HUDEP-2 (cell line): Measurements from ENCODE around the gene OTUB1.
A peak's percentile ranks its signal among the peaks of the same experiment; 100 is the strongest.

ENCODE experiments used
- DNase-seq, 76 experiments: peaks; one replicate each; lab custom pipeline; 2025; ENCODE audit not compliant: unreplicated experiment in 76 of 76; lab: John Stamatoyannopoulos, UW

OTUB1 gene

DNA sequence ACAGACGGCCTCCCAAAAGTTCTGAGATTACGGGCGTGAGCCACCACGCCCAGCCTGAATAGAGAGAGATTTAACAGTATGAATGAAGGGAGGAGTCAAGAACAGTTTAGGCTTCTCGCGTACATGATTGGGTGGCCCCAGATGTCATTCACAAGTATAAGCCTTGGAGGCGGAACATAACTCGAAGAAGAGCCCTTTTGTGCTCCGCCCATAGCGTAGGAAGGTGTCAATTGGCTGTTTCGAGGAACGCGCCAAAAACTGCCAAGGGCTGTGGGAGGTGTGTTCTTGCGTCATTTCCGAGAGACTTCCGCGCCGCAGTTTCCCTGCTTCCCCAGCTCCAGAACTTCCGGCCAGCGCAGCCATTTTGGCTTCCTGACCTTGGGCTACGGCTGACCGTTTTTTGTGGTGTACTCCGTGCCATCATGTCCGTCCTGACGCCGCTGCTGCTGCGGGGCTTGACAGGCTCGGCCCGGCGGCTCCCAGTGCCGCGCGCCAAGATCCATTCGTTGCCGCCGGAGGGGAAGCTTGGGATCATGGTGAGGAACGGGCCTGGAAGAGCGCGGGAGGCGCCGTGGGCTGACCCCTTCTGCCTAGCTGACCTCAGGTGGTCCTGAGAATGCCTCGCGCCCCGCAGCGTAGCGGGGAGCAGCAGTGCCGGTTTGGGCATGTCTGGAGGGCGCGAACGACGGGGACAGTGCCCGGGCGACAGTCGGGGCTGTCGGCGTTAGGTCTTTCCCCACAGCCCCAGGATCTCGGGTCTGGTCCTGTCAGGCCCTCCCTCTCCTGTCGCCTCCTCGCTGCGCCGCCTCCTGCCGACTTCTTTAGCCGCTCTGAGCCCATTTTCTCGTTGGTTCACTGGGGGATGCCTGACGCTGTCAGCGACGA is 11.7 kb upstream of the OTUB1 start, which contains the start of gene COX8A:
TSS of gene COX8A (plus strand) at position 362 of the 885 bp plus-strand sequence. CDS start at position 423, 61 bp downstream.
- DNase-seq, result peak in 75 of 76 experiments; percentile 64 to 100 (median 98)

DNA sequence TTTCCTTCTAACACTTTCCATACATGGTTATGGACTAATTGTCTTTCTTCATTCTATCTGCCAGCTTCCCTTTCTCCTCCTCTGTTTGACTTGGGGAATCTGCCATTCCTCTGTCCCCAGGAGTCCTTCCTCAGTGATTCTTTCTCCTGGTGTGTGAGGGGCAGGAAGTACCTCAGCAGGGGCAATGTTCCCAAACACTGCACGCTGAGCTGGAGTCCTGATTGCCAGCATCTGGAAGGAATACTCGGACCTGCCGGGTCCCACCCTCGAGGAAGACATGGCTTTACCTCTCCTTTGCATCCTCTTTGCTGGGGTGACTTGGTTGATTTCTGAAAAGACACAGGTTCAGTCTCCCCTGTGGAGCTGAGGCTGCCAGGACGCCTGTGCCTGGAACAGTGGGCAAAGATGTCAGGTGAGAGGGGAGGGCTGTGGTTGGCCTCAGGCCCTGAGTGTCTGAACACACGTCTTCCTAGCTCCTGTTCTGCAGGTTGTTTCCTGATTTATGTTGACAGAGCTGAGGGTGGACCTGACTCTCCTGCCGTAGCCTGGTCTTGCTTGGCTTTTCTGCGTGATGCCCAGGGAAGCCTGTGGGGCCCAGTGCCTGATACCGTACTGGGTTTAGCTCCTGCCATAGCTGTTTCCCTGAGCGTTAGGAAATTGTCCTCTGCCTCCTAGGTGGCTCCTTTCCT is 7.5 kb upstream of the OTUB1 start:
- DNase-seq, result no peak

DNA sequence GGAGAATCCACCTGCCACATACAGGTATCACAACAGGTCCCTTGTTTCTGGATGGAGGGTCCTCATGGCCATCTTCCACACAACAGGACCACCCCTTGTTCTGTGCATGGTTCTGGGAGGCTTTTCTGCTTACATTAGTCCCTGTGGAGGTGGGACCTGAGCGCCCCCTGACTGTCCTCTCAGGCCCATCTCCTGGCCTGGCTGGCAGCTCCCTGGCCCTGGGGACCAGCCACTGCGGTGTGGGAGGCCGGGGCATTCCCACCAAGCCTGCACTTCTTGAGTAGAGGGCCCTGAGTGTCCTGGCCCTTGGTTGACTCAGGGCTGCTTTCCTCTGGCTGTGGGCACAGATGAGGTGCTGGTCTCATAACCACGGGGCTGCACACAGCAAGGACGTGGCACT is 6.8 kb upstream of the OTUB1 start:
- no peak for DNase-seq

DNA sequence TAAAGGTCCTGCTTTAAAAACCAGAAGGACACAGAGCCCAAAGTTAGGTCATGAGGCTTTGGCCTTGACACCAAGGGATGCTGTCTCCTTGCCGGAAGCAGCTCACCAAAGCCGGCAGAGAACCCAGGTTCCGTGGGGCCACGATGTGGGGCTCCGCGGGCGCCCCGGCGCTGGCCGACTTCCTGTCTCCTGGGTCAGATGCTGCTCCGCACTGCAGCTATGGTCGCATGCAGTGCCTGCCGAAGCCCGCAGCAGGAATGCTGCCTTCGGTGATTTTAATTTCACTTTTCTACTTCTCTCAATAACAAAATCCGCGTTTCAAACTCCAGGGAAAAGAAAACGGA is 454 bp upstream of the OTUB1 start:
- peak in 14 of 76 experiments; percentile 5 to 47 (median 18) for DNase-seq

DNA sequence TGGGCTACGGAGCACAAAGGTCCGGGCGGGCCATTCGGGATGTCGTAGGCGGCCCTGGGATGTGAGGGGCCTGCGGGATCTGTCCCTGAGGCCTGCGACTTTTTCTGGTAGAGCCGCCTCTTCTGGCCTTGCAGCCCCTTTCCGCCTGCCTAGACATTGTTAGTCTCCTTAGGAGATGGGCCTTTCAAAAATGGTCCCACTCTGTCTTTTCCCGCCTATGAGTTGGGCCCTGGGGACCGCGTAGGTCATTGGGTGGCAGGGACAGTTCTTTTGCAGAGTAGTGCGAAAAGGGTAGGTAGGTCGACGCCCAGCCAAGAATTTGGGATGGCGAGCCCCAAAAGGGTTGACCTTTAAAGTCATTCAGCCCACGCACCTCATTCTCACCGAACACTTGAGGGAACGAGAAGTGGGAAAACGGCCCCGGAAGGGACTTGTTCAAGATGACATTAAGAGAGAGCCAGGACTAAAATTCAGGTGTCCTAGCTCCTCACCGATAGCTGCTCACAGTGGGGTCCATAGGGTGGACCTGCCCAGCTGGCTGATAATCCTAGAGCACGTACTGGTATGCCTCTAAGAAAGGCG is 785 bp downstream of the OTUB1 start:
- no peak for DNase-seq

DNA sequence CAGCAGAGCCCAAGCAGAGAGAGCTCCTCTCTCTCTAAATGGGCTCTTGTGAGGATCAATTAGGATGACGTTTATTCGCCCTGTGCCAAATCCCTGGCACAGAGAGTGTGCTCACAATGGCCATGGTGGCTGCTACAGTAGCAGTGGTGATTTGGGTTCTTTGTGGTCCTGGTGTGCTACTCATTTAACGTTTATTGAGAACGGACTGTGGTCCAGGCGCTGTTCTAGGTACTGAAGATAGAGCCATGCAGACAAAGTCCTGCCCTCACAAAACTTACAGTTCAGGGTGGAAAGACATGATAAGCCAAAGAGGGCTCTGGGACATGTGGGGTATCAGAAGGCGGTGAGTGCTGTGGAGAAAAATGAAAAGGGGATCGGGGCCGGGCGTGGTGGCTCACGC is 5.3 kb downstream of the OTUB1 start:
- no peak for DNase-seq

DNA sequence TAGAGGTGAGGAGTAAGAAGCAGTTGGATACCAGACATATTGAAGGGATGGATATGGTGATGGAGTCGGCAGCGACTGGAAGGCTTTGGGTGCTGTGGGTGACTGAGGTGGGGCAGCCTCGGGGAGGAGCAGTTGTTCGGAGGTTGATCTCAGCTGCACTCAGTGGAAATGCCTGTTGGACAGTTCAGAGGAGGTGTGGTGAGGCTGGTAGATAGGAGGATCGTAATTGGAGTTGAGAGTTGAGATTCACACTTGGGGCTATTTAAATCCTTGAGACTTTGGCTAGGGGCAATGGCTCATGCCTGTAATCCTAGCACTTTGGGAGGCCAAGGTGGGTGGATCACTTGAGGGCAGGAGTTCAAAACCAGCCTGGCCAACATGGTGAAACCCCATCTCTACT is 6.9 kb downstream of the OTUB1 start:
- DNase-seq, result no peak

DNA sequence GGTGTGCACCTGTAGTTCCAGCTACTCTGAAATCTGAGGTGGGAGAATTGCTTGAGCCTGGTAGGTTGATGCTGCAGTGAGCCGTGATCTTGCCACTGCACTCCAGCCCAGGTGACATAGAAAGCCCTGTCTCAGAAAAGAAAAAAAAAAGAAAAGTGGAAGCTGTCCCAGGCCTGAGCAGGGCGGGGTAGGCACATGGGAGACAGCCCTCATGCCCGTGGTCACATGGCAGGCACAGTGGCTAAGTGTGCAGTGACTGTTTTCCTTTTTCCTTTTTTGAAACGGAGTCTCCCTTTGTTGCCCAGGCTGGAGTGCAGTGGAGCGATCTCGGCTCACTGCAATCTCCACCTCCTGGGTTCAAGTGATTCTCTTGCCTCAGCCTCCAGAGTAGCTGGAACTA is 7.8 kb downstream of the OTUB1 start:
- DNase-seq, result peak in 3 of 76 experiments; percentile 9 to 21 (median 15)

DNA sequence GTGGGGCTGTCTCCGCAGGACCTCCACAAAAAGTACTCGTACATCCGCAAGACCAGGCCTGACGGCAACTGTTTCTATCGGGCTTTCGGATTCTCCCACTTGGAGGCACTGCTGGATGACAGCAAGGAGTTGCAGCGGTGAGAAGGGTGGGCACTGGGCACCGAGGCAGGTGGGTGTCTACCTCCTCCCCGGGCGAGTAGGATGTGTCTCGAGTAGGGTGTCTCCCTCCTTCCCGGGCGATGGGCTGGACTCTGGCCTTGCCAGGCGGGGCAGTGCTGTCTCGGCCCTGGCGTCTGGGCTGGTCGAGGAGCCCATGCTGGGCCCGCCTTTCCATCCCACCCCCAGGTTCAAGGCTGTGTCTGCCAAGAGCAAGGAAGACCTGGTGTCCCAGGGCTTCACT is 10.3 kb downstream of the OTUB1 start:
- DNase-seq, result no peak

DNA sequence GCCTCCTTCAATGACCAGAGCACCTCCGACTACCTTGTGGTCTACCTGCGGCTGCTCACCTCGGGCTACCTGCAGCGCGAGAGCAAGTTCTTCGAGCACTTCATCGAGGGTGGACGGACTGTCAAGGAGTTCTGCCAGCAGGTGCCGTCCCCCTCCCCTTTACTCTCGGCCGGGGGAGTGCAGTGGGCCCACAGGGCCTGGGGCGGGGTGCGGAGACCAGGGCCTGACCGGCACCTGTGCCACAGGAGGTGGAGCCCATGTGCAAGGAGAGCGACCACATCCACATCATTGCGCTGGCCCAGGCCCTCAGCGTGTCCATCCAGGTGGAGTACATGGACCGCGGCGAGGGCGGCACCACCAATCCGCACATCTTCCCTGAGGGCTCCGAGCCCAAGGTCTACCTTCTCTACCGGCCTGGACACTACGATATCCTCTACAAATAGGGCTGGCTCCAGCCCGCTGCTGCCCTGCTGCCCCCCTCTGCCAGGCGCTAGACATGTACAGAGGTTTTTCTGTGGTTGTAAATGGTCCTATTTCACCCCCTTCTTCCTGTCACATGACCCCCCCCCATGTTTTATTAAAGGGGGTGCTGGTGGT is 11.0 kb downstream of the OTUB1 start:
- DNase-seq, result no peak

DNA sequence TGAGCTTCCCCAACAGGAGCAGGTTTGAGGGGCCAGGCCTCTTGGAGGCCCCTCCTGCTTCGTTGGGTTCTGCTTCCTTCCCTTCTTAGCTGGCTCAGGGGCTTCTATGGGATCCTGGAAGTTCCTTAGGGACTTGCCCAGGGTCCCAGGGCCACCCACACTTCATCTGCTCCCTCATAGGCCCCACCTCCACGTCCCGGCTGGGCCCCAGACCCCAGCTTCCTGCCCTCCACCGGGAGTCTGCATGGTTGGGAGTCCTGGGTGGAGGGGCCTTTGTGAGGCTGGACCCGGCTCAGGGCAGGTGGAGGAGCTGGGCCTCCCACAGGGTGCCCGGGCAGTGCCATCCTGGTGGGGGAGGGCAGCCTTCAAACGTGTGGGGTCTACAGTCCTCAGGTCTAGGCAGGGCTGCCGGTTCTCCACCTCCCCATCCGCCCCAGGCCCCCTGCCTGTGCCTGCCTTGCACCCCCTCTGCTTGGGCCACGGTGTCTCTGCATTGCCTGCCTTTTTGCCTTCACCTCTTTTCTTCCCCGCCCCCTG is 11.6 kb downstream of the OTUB1 start:
- no peak for DNase-seq

DNA sequence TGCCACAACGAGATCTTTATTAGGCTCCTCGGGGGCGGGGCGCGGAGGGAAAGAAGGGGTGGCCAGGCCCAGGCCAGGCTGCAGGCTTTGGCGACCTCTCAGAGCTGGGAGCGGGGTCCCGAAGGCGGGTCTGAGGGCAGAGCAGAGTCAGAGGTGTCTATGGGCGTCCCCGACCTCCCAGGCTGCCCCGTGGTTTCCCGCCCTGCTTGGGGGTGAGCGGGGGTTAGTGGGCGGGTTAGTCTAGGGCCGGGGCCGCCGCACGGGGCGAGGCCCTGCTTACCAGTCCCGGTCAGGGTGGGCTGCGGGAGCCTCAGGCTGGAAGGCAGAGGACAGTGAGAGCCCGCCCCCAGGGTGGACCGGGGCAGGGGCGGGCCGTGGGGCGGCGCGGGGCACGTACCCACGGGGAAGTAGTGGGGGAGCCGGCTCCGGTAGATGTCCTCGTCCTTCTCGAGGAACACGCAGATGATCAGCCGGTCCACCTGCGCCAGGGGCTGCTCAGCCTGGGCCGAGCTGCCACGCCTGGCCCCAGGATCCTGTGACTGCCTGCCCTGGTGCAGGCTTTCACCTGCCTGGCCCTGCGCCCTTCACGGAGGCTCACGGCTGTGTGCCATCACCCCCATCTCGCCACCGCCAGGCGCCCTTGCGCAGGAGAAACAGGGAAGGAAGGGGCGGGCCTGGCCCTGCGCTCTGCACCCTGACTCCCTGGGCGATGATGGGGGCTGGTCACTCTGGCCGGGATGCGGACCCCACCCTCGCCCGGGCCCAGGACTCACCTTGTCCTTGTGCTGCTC is 12.5 kb downstream of the OTUB1 start:
- no peak for DNase-seq

DNA sequence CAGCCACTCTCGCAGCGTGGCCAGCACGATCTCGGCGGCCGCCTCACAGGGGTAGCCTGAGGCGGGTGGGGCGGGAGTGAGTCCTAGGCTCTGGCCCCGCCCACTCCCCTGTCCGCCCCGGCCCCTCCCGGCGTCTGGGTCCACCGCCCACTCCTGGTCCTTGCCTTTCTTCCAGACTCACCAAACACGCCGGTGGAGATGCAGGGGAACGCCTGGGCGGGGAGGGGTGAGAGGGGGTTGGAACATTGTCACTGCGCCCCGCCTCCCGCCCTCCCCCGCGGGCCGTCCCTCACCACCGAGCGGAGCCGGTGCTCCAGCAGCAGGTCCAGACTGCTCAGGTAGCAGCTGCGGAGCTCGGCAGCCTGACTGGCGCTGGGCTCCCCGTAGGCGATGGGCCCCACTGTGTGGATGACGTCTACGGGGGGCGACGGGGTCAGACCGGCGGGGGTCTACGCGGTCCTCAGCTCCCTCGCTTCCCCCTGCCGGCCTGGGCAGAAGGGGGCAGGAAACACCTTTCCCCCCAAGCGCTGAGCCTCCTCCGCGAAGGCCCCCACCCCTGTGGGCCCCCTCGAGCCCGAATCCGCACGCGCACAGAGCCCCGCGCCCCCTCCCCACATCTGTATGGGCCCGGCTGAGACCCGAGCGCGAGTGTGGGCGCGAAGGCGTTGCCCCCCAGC is 13.2 kb downstream of the OTUB1 start:
- DNase-seq, result peak in 6 of 76 experiments; percentile 14 to 32 (median 19)

DNA sequence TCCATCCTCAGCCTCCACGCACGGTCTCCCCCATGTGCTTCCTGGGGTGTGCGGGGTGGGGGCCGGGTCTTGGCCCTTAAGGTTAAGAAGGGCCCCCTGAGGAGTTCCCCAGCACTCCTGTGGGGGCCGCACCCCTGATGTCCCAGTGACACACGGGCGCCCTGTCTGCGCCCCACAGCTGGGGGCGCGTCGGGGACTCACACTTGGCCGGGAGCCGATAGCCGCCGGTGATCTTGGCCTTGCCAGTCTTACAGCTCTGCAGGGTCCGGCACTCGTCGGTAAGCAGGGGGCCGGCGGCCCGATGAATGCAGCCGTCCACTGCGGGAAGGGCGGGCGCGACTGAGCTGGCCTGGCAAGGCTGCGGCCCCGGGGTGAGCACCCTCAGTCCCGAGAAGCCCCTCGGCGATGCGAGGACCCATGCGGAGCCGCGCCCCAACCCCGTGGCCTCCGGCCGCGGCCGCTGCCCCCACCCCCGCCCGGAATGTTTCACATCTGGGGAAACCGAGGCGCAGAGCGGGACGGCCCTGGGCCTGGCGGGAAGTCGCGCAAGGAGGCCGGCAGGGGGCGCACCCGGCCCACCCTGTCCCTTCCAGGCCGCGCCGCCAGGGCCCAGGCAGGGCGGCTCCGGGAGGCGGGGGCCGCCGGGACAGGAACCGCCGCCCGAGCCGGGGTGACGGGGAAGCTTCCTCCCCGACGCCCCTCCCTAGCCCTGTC is 13.9 kb downstream of the OTUB1 start:
- DNase-seq, result peak in 45 of 76 experiments; percentile 5 to 73 (median 33)

DNA sequence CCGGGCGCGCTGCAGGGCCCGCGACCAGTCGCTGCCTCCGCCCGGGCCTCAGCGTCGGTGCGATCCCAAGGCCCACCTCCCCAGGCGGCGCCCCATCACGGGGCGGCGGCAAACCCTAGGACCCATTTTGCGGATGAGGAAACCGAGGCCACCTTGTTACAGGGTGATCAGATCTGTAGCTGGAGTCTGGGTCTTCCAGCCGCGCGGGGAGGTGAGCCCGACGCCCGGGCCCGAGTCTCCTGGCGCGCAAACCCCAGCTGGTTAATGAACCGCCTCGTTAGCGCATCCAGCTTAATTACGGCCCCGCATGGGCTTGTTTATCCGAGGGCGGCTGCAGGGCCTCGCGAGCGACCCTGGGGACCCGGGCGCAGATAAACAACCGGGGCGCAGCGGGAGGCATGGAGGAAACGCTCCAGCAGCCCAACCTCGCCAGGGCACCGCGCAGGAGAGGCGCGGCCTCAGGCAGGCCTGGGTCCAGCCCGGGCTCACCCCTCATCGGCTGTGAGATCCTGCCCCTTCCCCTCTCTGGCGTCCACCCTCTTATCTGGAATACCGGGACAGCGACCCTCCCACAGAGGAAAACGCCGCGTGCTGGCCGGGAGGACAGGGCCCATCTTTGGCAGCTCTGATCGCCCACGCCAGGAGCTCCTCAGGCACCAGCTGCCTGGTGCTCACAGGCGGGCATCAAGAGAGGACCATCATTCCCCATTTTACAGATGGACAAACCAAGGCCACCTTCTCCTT is 14.7 kb downstream of the OTUB1 start:
- no peak for DNase-seq

DNA sequence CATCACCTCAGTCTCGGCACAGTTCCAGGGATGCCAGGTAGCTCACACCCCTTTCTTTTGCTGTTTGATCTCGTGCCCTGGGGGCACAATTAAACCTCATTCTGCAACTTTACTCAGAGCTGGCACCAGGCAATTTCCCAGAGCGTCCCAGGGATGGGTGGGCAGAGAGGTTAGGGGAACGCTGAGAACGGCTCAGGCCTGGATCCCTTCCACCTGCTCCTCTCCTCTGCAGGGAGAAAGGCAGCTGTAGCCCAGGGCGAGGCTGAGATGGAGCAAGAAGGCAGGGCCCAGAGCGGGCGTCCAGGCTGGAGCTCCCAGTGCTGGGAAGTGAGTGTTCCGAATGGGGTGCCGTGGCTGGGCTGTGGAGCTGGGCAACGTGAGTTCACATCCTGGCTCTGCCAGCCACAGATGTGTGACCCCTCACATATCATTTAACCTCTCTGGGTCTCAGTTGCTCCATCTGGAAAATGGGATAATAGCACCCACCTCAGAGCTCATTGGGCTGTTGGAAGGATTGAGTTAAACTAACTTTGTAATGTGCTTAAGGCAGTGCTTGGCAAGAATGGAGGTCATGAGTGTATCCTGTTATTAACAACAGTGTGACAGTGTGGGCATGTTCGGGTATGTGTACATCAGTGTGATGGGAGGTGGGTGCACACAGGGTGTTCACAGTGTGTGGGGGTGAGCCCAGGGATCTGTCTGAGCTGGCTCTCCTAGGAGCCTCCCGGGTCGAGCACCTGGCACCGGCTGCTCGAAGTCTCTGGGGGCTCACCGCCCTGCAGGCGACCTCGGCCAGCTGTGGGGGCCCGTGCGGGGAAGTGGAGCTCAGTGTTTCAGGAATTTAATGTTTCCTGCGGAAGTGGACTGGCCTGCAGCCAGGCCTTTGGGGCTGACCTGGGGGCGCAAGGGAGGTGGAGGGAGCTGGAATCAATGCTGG is 15.5 kb downstream of the OTUB1 start:
- no peak for DNase-seq
